SK-N-SH (cell line): ENCODE results near the gene DLG2. TPM values are rescaled to one million over a fixed set of nuclear protein-coding genes. Genes with fewer than 3 reads are reported as not detected.

Source experiments
- CTCF ChIA-PET: fragments of 300-600, 350-600 bp; formaldehyde crosslinking; extraction: SDS; loops from one replicate; lab custom pipeline; 2021; lab: Yijun Ruan, JAX
- POLR2A ChIA-PET: fragments of 350-600 bp; sonication (Branson Sonifier 250); formaldehyde crosslinking; extraction: SDS; loops from one replicate; lab custom pipeline; 2020; ENCODE audit warnings: antibody characterized with exemption, inconsistent platforms; lab: Yijun Ruan, JAX
- DNase-seq: peaks from one replicate; pipeline ENCODE4 v3.0.0; 2012
- H2AFZ ChIP-seq: fragments of 200-600 bp; sonication (generic); 2 replicates; pipeline ENCODE4 v1.8.1; 2016; ENCODE audit warnings: antibody characterized with exemption, mild to moderate bottlenecking, low read depth
- H3F3A ChIP-seq: fragments of 200-600 bp; sonication (generic); replicated peaks from 2 replicates; pipeline ENCODE3; 2016; ENCODE audit warnings: antibody characterized with exemption, mild to moderate bottlenecking; ENCODE audit not compliant: insufficient read depth
- H3K27ac ChIP-seq, 2 experiments: fragments of 200-500 bp in 1 of 2; fragments of 200-600 bp in 1 of 2; sonication (Bioruptor generic) in 1 of 2; sonication (generic), shearing (Covaris generic) in 1 of 2; 2 replicates each; pipeline versions ENCODE4 v1.5.1 to v1.6.1; 2014 to 2016; ENCODE audit warnings: low read depth in 2 of 2, inconsistent platforms in 1 of 2, low read length in 1 of 2, mild to moderate bottlenecking in 1 of 2, mixed read lengths in 1 of 2
- H3K27me3 ChIP-seq: fragments of 200-600 bp; sonication (generic), shearing (Covaris generic); 2 replicates; pipeline ENCODE4 v1.6.1; 2016; ENCODE audit warnings: mixed run types; ENCODE audit not compliant: insufficient read depth
- H3K36me3 ChIP-seq, 2 experiments: fragments of 200-500 bp in 1 of 2; fragments of 200-600 bp in 1 of 2; sonication (Bioruptor generic) in 1 of 2; sonication (generic) in 1 of 2; replicated peaks in 1 of 2; 2 replicates each; pipeline versions ENCODE3 to v1.5.1; 2014 to 2016; ENCODE audit warnings: low read length in 1 of 2, mild to moderate bottlenecking in 1 of 2; ENCODE audit not compliant: insufficient read depth in 2 of 2, control insufficient read depth in 1 of 2
- H3K4me1 ChIP-seq, 2 experiments: fragments of 200-500 bp in 1 of 2; fragments of 200-600 bp in 1 of 2; sonication (Bioruptor generic) in 1 of 2; sonication (generic), shearing (Covaris generic) in 1 of 2; 2 replicates each; pipeline versions ENCODE4 v1.5.1 to v1.6.1; 2014 to 2016; ENCODE audit warnings: low read depth in 1 of 2, low read length in 1 of 2, mixed run types in 1 of 2; ENCODE audit not compliant: insufficient read depth in 2 of 2, control insufficient read depth in 1 of 2
- H3K4me2 ChIP-seq: fragments of 200-600 bp; sonication (generic), shearing (Covaris generic); 2 replicates; pipeline ENCODE4 v1.6.1; 2017; ENCODE audit warnings: mixed run types
- H3K4me3 ChIP-seq, 2 experiments: fragments of 200-500 bp in 1 of 2; fragments of 200-600 bp in 1 of 2; sonication (Bioruptor generic) in 1 of 2; sonication (generic), shearing (Covaris generic) in 1 of 2; 2 replicates each; pipeline versions ENCODE4 v1.5.1 to v1.8.1; 2014 to 2016; ENCODE audit warnings: low read depth in 2 of 2, inconsistent platforms in 1 of 2, low read length in 1 of 2, mild to moderate bottlenecking in 1 of 2, mixed read lengths in 1 of 2, moderate library complexity in 1 of 2
- H3K79me2 ChIP-seq: fragments of 200-600 bp; sonication (generic); 2 replicates; pipeline ENCODE4 v1.8.1; 2017; ENCODE audit warnings: mild to moderate bottlenecking; ENCODE audit not compliant: insufficient read depth
- H3K9ac ChIP-seq: fragments of 200-600 bp; sonication (generic); 2 replicates; pipeline ENCODE4 v1.6.1; 2017; ENCODE audit warnings: mixed run types
- H3K9me2 ChIP-seq: fragments of 200-600 bp; sonication (generic); 2 replicates; pipeline ENCODE4 v1.6.1; 2017; ENCODE audit warnings: mixed run types
- H3K9me3 ChIP-seq: fragments of 200-600 bp; sonication (generic); 2 replicates; pipeline ENCODE4 v1.6.1; 2017; ENCODE audit warnings: mixed run types, mild to moderate bottlenecking, moderate library complexity
- H4K20me1 ChIP-seq: fragments of 200-600 bp; sonication (generic); 2 replicates; pipeline ENCODE4 v1.6.1; 2017; ENCODE audit warnings: mild to moderate bottlenecking, mixed run types; ENCODE audit not compliant: insufficient read depth
- EP300 ChIP-seq, 2 experiments: IDR thresholded peaks; 2 replicates each; pipeline versions ENCODE4 v1.4.0 to v1.6.1; 2012; ENCODE audit warnings: borderline replicate concordance in 1 of 2, low read depth in 1 of 2, low read length in 1 of 2
- EZH2phosphoT487 ChIP-seq: fragments of 200-600 bp; sonication (generic); IDR thresholded peaks from 2 replicates; pipeline ENCODE4 v1.6.1; 2017; ENCODE audit warnings: low read depth, mixed run types, mild to moderate bottlenecking, antibody characterized with exemption, moderate library complexity, borderline replicate concordance
- FOSL2 ChIP-seq: IDR thresholded peaks from 2 replicates; pipeline ENCODE4 v1.4.0; 2012; ENCODE audit warnings: low read depth, mild to moderate bottlenecking, moderate library complexity, borderline replicate concordance
- FOXJ3 ChIP-seq: sonication (generic); formaldehyde crosslinking; IDR thresholded peaks from 2 replicates; pipeline ENCODE4 v1.5.1; 2020; ENCODE audit warnings: mild to moderate bottlenecking, missing genetic modification reagents
- GABPA ChIP-seq: IDR thresholded peaks from 2 replicates; pipeline ENCODE4 v1.4.0; 2012; ENCODE audit warnings: low read depth, mild to moderate bottlenecking
- GATA2 ChIP-seq: sonication (generic); formaldehyde crosslinking; IDR thresholded peaks from 2 replicates; pipeline ENCODE4 v1.5.0; 2020; ENCODE audit warnings: mild to moderate bottlenecking, missing genetic modification reagents
- MEF2A ChIP-seq: IDR thresholded peaks from 2 replicates; pipeline ENCODE4 v1.4.0; 2012; ENCODE audit warnings: low read depth, borderline replicate concordance
- NFIC ChIP-seq: IDR thresholded peaks from 2 replicates; pipeline ENCODE4 v1.4.0; 2012; ENCODE audit warnings: borderline replicate concordance
- RFX5 ChIP-seq: IDR thresholded peaks from 2 replicates; pipeline ENCODE4 v1.6.1; 2012; ENCODE audit warnings: mild to moderate bottlenecking, improper control_type of control experiment, low read length
- RXRA ChIP-seq: IDR thresholded peaks from 2 replicates; pipeline ENCODE4 v1.4.0; 2012; ENCODE audit warnings: low read depth, mild to moderate bottlenecking, borderline replicate concordance
- SIN3A ChIP-seq: IDR thresholded peaks from 2 replicates; pipeline ENCODE4 v1.6.1; 2012; ENCODE audit warnings: low read depth, mild to moderate bottlenecking, low read length, moderate library complexity, borderline replicate concordance
- SMC3 ChIP-seq: IDR thresholded peaks from 2 replicates; pipeline ENCODE4 v1.6.1; 2012; ENCODE audit warnings: low read depth, low read length, improper control_type of control experiment
- TAF1 ChIP-seq: IDR thresholded peaks from 2 replicates; pipeline ENCODE4 v1.6.1; 2012; ENCODE audit warnings: low read depth, mild to moderate bottlenecking, low read length, moderate library complexity, borderline replicate concordance
- YY1 ChIP-seq: IDR thresholded peaks from 2 replicates; pipeline ENCODE4 v1.4.0; 2012; ENCODE audit warnings: low read depth, mild to moderate bottlenecking
- WGBS: methylation state at CpG from one replicate; pipeline ENCODE4 v1.1.6; 2017; ENCODE audit warnings: low lambda C conversion rate; 5-methylcytosine and 5-hydroxymethylcytosine counted together
- polyA plus RNA-seq, 3 experiments: library from polyadenylated mRNA; depleted of rRNA; stranded (reverse); fragments of >200 nt; gene quantifications; 2 replicates each; pipeline ENCODE4 v1.2.3, GENCODE V29; 2012
- TF ChIP-seq, protein P1 (sequence below): fragments of 150-350 bp; IDR thresholded peaks from 2 replicates; pipeline ENCODE4 v1.6.1; 2017; ENCODE audit warnings: antibody characterized with exemption, low read length, low read depth, borderline replicate concordance
- TF ChIP-seq, protein P2 (sequence below): IDR thresholded peaks from 2 replicates; pipeline ENCODE4; 2012

DLG2 gene
- polyA plus RNA-seq, 1 of the 3 experiments (the other 2 are of a cell fraction), result 0.21 TPM

DNA sequence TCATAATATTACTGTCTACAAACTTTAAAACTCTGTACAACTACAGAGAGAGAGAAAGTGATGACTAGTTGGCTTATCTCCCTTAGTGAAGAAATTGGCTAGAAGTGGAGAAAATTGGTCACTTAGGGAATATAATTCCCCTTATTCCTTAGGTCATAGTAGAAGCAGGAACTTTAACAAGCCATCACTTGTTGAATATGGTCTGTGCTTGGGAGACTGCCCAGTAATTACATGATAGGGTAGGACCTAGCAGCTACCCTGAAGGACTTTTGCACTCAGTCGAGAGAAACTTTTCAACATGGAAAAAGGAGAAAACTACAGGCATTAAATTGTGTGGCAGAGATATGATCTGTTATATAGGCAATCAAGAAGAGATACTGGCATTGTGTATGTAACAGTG is 1764.5 kb downstream of the DLG2 start:
- TF ChIP-seq SIN3A (no peak), FOXJ3 (CRISPR knock-in tag) (no peak), FOSL2 (no peak), YY1 (no peak), EZH2phosphoT487 (no peak), TAF1 (no peak), MEF2A (no peak), NFIC (no peak), RXRA (no peak)
- TF ChIP-seq, protein P1, sequence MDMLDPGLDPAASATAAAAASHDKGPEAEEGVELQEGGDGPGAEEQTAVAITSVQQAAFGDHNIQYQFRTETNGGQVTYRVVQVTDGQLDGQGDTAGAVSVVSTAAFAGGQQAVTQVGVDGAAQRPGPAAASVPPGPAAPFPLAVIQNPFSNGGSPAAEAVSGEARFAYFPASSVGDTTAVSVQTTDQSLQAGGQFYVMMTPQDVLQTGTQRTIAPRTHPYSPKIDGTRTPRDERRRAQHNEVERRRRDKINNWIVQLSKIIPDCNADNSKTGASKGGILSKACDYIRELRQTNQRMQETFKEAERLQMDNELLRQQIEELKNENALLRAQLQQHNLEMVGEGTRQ, result no peak

DNA sequence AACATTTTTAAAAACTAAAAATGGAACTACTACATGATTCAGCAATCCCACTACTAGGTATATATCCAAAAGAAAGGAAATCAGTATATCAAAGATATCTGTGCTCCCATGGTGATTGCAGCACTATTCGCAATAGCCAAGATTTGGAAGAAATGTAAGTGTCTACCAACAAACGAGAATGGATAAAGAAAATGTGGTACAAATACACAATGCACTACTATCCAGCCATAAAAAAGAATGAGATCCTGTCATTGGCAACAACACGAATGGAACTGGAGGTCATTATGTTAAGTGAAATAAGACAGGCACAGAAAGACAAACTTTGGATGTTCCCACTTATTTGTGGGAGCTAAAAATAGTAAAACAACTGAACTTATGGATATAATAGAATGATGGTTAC is 1765.1 kb downstream of the DLG2 start:
- Histone ChIP-seq H4K20me1 (no peaks in the 10 kb centered on the region), H3K79me2 (no peaks in the 10 kb centered on the region), H3K4me1 (peaks cover 6 to 23% of the 10 kb centered on the region in 2 experiments), H3K4me2 (no peak overlapping the region)
- 56% methylated on average over 3 of the region's 3 CpGs for WGBS
- POLR2A ChIA-PET, result no interaction called here
- no peak for TF ChIP-seq GABPA
- TF ChIP-seq SMC3, result no peak
- TF ChIP-seq FOXJ3 (CRISPR knock-in tag), result no peak
- no peak for TF ChIP-seq GATA2 (CRISPR knock-in tag)
- no peak for TF ChIP-seq RFX5
- TF ChIP-seq, protein P2, sequence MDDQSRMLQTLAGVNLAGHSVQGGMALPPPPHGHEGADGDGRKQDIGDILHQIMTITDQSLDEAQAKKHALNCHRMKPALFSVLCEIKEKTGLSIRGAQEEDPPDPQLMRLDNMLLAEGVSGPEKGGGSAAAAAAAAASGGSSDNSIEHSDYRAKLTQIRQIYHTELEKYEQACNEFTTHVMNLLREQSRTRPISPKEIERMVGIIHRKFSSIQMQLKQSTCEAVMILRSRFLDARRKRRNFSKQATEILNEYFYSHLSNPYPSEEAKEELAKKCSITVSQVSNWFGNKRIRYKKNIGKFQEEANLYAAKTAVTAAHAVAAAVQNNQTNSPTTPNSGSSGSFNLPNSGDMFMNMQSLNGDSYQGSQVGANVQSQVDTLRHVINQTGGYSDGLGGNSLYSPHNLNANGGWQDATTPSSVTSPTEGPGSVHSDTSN, result no peak
- TF ChIP-seq EP300 (IDR thresholded peaks at IDR 0.05; ENCODE audit: borderline replicate concordance in 1 of 2, low read depth in 1 of 2, low read length in 1 of 2), result no peak
- TF ChIP-seq RXRA, result no peak
- TF ChIP-seq, all 33 proteins: peak for 0
- Histone ChIP-seq H3K36me3 (no peaks in the 10 kb centered on the region), H3K9me3 (no peaks in the 10 kb centered on the region), H3K27me3 (no peaks in the 10 kb centered on the region), H3K9ac (no peak overlapping the region), H3K27ac (no peak overlapping the region; a peak in 1 of 4 replicates), H3K4me3 (no peak overlapping the region), H2AFZ (no peak overlapping the region; the same call in 1 of the 2 replicates), H3K9me2 (no peaks in the 10 kb centered on the region), H3F3A (peaks cover 7% of the 10 kb centered on the region)
- DNase-seq, result no peak
- CTCF ChIA-PET, result no interaction called here

More for the DNA sequence above, 1764.5 kb downstream of the DLG2 start:
- Histone ChIP-seq H3K9ac (no peak overlapping the region), H3K36me3 (no peaks in the 10 kb centered on the region), H4K20me1 (no peaks in the 10 kb centered on the region), H3K27me3 (no peaks in the 10 kb centered on the region), H3F3A (peaks cover 7% of the 10 kb centered on the region), H3K4me2 (no peak overlapping the region), H3K27ac (peak overlapping the region in 1 of 2 experiments; percentile 85; a peak in 2 of 4 replicates), H3K9me2 (no peaks in the 10 kb centered on the region), H3K9me3 (no peaks in the 10 kb centered on the region), H3K4me3 (no peak overlapping the region), H2AFZ (no peak overlapping the region), H3K4me1 (peaks cover 6 to 23% of the 10 kb centered on the region in 2 experiments), H3K79me2 (no peaks in the 10 kb centered on the region)
- CTCF ChIA-PET, result interaction anchor here (1.7 kb wide), 1 partner anchor 26 kb away, joined by 11 read pairs; no protein-coding TSS in a partner anchor
- DNase-seq, result no peak
- WGBS, result 71% methylated on average over 1 of the region's 1 CpG
- POLR2A ChIA-PET, result no interaction called here
